B cell (primary cell): ENCODE measurements around the gene RDH5. TPM values are rescaled to one million over a fixed set of nuclear protein-coding genes. Genes with fewer than 3 reads are reported as not detected.

Experiments used
- ATAC-seq: fragments of 200-7000 bp; cut with Tn5 transposase; one replicate; pipeline ENCODE4 v1.10.0; 2021; ENCODE audit warnings: low read depth, mild to moderate bottlenecking, moderate number of reproducible peaks, moderate library complexity
- CTCF ChIA-PET: fragments of 350-600 bp; sonication (Branson Sonifier 250); formaldehyde crosslinking; loops from one replicate; lab custom pipeline; 2021; ENCODE audit warnings: antibody characterized with exemption, inconsistent platforms; lab: Charles Lee
- POLR2A ChIA-PET: fragments of 350-600 bp; sonication (Branson Sonifier 250); formaldehyde crosslinking; loops from one replicate; lab custom pipeline; 2021; ENCODE audit warnings: antibody characterized with exemption; lab: Charles Lee
- DNase-seq: peaks from one replicate; pipeline ENCODE4 v3.0.0; 2013
- H2AFZ ChIP-seq: 2 replicates; pipeline ENCODE4 v1.6.1; 2012; ENCODE audit warnings: mild to moderate bottlenecking, low read depth, low read length; ENCODE audit not compliant: insufficient read depth, poor library complexity, severe bottlenecking
- H3K27ac ChIP-seq, 2 donors: 1 replicate in 1 of 2; 2 replicates in 1 of 2; pipeline ENCODE4 v1.5.1; 2012 to 2013; ENCODE audit warnings: low read length in 2 of 2, mild to moderate bottlenecking in 2 of 2, moderate library complexity in 1 of 2
- H3K27me3 ChIP-seq, 4 experiments: fragments of 200-600 bp in 1 of 4; sonication (generic) in 1 of 4; replicated peaks in 1 of 4; 1 replicate in 2 of 4; 2 replicates in 2 of 4; pipeline versions ENCODE4 v1.6.1 to v1.7.0; 2013 to 2016; ENCODE audit warnings: low read length in 3 of 4, mild to moderate bottlenecking in 2 of 4, mixed read lengths in 1 of 4, moderate library complexity in 1 of 4; ENCODE audit not compliant: insufficient read depth in 4 of 4, control insufficient read depth in 3 of 4; ENCODE audit errors: control extremely low read depth in 1 of 4
- H3K36me3 ChIP-seq, 2 experiments: replicated peaks in 1 of 2; 1 replicate in 1 of 2; 2 replicates in 1 of 2; pipeline versions ENCODE4 v1.6.1 to v1.7.1; 2013; ENCODE audit warnings: low read length in 1 of 2; ENCODE audit not compliant: insufficient read depth in 2 of 2, control insufficient read depth in 1 of 2; ENCODE audit errors: control extremely low read depth in 1 of 2, extremely low read depth in 1 of 2
- H3K4me1 ChIP-seq, 2 donors: fragments of 200-600 bp in 1 of 2; sonication (generic) in 1 of 2; 1 replicate in 1 of 2; 2 replicates in 1 of 2; pipeline versions ENCODE4 v1.5.1 to v1.6.1; 2013 to 2017; ENCODE audit warnings: low read length in 2 of 2; ENCODE audit not compliant: control insufficient read depth in 2 of 2, insufficient read depth in 2 of 2
- H3K4me2 ChIP-seq: replicated peaks from 2 replicates; pipeline ENCODE3; 2012; ENCODE audit warnings: mild to moderate bottlenecking, low read depth, low read length; ENCODE audit not compliant: poor library complexity, severe bottlenecking
- H3K4me3 ChIP-seq, 5 experiments: fragments of 200-600 bp in 1 of 5; sonication (generic) in 1 of 5; 1 replicate in 3 of 5; 2 replicates in 2 of 5; pipeline versions ENCODE4 v1.5.1 to v1.7.0; 2011 to 2016; ENCODE audit warnings: low read length in 4 of 5, mild to moderate bottlenecking in 4 of 5, low read depth in 2 of 5, control low read depth in 1 of 5, moderate library complexity in 1 of 5; ENCODE audit not compliant: insufficient read depth in 1 of 5; ENCODE audit errors: control extremely low read depth in 1 of 5, extremely low read depth in 1 of 5
- H3K79me2 ChIP-seq: fragments of 200-600 bp; sonication (generic); one replicate; pipeline ENCODE4 v1.6.0; 2016; ENCODE audit warnings: low read length; ENCODE audit not compliant: control insufficient read depth, insufficient read depth
- H3K9ac ChIP-seq: fragments of 200-600 bp; sonication (generic); 2 replicates; pipeline ENCODE4 v1.6.1; 2017; ENCODE audit warnings: mild to moderate bottlenecking, low read length, moderate library complexity
- H3K9me3 ChIP-seq, 3 donors: one replicate each; pipeline versions ENCODE4 v1.6.1 to v1.7.1; 2013; ENCODE audit warnings: low read length in 2 of 3; ENCODE audit not compliant: control insufficient read depth in 2 of 3, insufficient read depth in 1 of 3; ENCODE audit errors: control extremely low read depth in 1 of 3
- H4K20me1 ChIP-seq: 2 replicates; pipeline ENCODE4 v1.6.0; 2012; ENCODE audit warnings: mild to moderate bottlenecking, low read length; ENCODE audit not compliant: insufficient read depth, control insufficient read depth, poor library complexity, severe bottlenecking
- H3K27ac Mint-ChIP-seq: one replicate; pipeline ENCODE4 v1.8.0; 2021; ENCODE audit warnings: mixed read lengths
- H3K27me3 Mint-ChIP-seq: one replicate; pipeline ENCODE4 v1.8.0; 2021; ENCODE audit warnings: mixed read lengths
- H3K4me1 Mint-ChIP-seq: one replicate; pipeline ENCODE4 v1.8.0; 2021; ENCODE audit warnings: mixed read lengths
- H3K4me3 Mint-ChIP-seq: one replicate; pipeline ENCODE4 v1.8.0; 2021; ENCODE audit warnings: mixed read lengths
- H3K9me3 Mint-ChIP-seq: one replicate; pipeline ENCODE4 v1.8.0; 2022; ENCODE audit warnings: mixed read lengths; ENCODE audit not compliant: insufficient read depth
- EZH2 ChIP-seq: IDR thresholded peaks from 2 replicates; pipeline ENCODE4 v1.6.1; 2012; ENCODE audit warnings: borderline replicate concordance, low read depth, mild to moderate bottlenecking, moderate library complexity, low read length; ENCODE audit not compliant: insufficient read depth, poor library complexity, severe bottlenecking
- WGBS: methylation state at CpG from one replicate; pipeline ENCODE4 v1.1.5; 2013; ENCODE audit warnings: missing lambda C conversion rate; ENCODE audit not compliant: insufficient coverage; 5-methylcytosine and 5-hydroxymethylcytosine counted together
- intact Hi-C: fragments of 100-400 bp; cut with micrococcal nuclease; formaldehyde crosslinking; loops from one replicate; pipeline ENCODE4 v1.10.0; 2022
- polyA plus RNA-seq: library from polyadenylated mRNA; depleted of rRNA; stranded (reverse); fragments of >200 nt; gene quantifications from 2 replicates; pipeline ENCODE4 v1.2.3, GENCODE V29; 2012
- total RNA-seq, 2 donors: library from RNA; stranded (reverse); fragments of 120-200 nt in 1 of 2; gene quantifications; 1 replicate in 1 of 2; 2 replicates in 1 of 2; pipeline versions ENCODE4 v1.2.3 to v1.2.4, GENCODE V29; 2013 to 2022
- TF ChIP-seq, protein P1 (sequence below): fragments of 200-600 bp; IDR thresholded peaks from one replicate; pipeline ENCODE4 v1.8.0; 2022; ENCODE audit warnings: antibody characterized with exemption, mild to moderate bottlenecking

The RDH5 gene
- total and polyA plus RNA-seq, 2 donors (not counting 1 experiment from before 2014, with no cell fraction given), result 32.6 to 37.8 TPM

DNA sequence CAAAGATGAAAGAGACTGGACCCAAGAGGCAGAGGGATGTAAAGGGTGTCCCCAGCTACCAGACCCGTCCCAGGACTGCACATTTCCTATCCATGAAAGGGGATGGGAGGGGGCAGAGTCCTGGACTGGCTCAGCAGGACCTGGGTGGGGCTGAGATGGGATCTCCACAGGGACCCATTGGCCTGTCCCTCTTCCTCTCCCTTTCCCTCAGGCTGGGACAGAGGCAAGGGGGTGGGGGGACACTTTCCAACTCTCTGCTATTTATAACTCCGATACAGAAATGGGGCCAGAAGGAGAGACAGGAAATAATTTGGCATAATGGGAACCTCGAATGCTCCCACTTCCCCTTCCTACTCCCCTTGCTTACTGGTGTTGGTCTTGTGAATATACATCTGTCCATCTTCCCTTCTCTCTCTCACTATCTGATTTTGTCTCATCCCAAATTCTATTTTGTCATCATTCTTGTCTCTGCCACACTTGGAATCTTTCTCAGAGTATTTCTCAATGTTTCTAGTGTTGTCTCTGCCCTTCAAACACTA is 11.4 kb upstream of the RDH5 start:
- H3K27me3 ChIP-seq, result peaks cover 0 to 20% (median 8%) of the 10 kb centered on the region in 4 experiments
- Mint-ChIP-seq H3K9me3 (no peaks in the 10 kb centered on the region), H3K4me3 (peak overlapping the region; percentile 90), H3K4me1 (peaks cover 28% of the 10 kb centered on the region), H3K27ac (no peak overlapping the region), H3K27me3 (peaks cover 18% of the 10 kb centered on the region)
- POLR2A ChIA-PET, result no interaction called here
- H3K4me3 ChIP-seq, result peak overlapping the region in 3 of 5 experiments; percentile 38 to 81 (median 58)
- no peak for ATAC-seq
- no peak overlapping the region for H3K27ac ChIP-seq
- no peaks in the 10 kb centered on the region for H3K36me3 ChIP-seq
- H3K4me2 ChIP-seq, result peak overlapping the region; percentile 96
- CTCF ChIA-PET, result interaction anchor here (1.6 kb wide), 1 partner anchor 29 kb away, joined by 4 read pairs; no protein-coding TSS in a partner anchor
- H4K20me1 ChIP-seq, result no peaks in the 10 kb centered on the region
- peaks cover 19 to 21% of the 10 kb centered on the region in 2 donors for H3K4me1 ChIP-seq
- H3K9me3 ChIP-seq, result no peaks in the 10 kb centered on the region
- peak overlapping the region; percentile 91 for H2AFZ ChIP-seq
- TF ChIP-seq EZH2, result no peak
- TF ChIP-seq, protein P1, sequence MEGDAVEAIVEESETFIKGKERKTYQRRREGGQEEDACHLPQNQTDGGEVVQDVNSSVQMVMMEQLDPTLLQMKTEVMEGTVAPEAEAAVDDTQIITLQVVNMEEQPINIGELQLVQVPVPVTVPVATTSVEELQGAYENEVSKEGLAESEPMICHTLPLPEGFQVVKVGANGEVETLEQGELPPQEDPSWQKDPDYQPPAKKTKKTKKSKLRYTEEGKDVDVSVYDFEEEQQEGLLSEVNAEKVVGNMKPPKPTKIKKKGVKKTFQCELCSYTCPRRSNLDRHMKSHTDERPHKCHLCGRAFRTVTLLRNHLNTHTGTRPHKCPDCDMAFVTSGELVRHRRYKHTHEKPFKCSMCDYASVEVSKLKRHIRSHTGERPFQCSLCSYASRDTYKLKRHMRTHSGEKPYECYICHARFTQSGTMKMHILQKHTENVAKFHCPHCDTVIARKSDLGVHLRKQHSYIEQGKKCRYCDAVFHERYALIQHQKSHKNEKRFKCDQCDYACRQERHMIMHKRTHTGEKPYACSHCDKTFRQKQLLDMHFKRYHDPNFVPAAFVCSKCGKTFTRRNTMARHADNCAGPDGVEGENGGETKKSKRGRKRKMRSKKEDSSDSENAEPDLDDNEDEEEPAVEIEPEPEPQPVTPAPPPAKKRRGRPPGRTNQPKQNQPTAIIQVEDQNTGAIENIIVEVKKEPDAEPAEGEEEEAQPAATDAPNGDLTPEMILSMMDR, result no peak
- no peak for DNase-seq
- intact Hi-C loops, result loop anchor here (5.0 kb wide), 1 partner anchor 36 kb away; no protein-coding TSS in a partner anchor
- H3K9ac ChIP-seq, result peak overlapping the region; percentile 69
- no peaks in the 10 kb centered on the region for H3K79me2 ChIP-seq
- no CpG with 5 or more reads among the region's 3 CpGs for WGBS
